HCT116 (cell line): ENCODE results near the gene TMEM30A. TPM values are rescaled to one million over a fixed set of nuclear protein-coding genes. Genes with fewer than 3 reads are reported as not detected.
A peak's percentile ranks its signal among the peaks of the same experiment; 100 is the strongest.

Experiments used
- ATAC-seq: fragments of 200-7000 bp; cut with Tn5 transposase; 2 replicates; pipeline ENCODE4 v1.9.1; 2020; ENCODE audit warnings: mild to moderate bottlenecking, moderate library complexity
- BruUV-seq: library from RNA; stranded (reverse); fragments of 400-500 nt; replicated peaks from 2 replicates; lab custom pipeline; 2021; lab: Mats Ljungman, UMichigan
- CTCF ChIA-PET: fragments of 300-600 bp; sonication (Branson Sonifier 250); formaldehyde crosslinking; loops from one replicate; lab custom pipeline; 2021; ENCODE audit warnings: antibody characterized with exemption; lab: Charles Lee
- POLR2A ChIA-PET: fragments of 300-600, 350-600 bp; sonication (Branson Sonifier 250); formaldehyde crosslinking; loops from one replicate; lab custom pipeline; 2021; ENCODE audit warnings: antibody characterized with exemption; lab: Charles Lee
- RAD21 ChIA-PET, 2 experiments: fragments of 300-600 bp; sonication (Branson Sonifier 250); formaldehyde crosslinking; loops; one replicate each; lab custom pipeline; 2023; ENCODE audit warnings: low total read pairs in 2 of 2; ENCODE audit not compliant: uncharacterized antibody in 2 of 2, unreplicated experiment in 2 of 2, low non-redundant PET in 1 of 2; lab: Charles Lee
- DNase-seq: peaks from one replicate; pipeline ENCODE4 v3.0.0-alpha.2; 2010; ENCODE audit warnings: low read depth, low spot score
- H2AFZ ChIP-seq: fragments of 200-600 bp; shearing (Covaris generic), sonication (generic); 2 replicates; pipeline ENCODE4 v1.6.1; 2017; ENCODE audit warnings: low read depth, mixed run types, mixed read lengths, antibody characterized with exemption, low read length; ENCODE audit not compliant: poor library complexity, severe bottlenecking
- H3K27ac ChIP-seq: 2 replicates; pipeline ENCODE4 v1.5.1; 2012; ENCODE audit warnings: low read depth, low read length
- H3K27me3 ChIP-seq: fragments of 200-600 bp; sonication (generic); 2 replicates; pipeline ENCODE4 v1.6.1; 2016; ENCODE audit warnings: mixed run types, low read length, mixed read lengths; ENCODE audit not compliant: insufficient read depth
- H3K36me3 ChIP-seq, 2 experiments: fragments of 200-500 bp in 1 of 2; fragments of 200-600 bp in 1 of 2; sonication (Bioruptor generic) in 1 of 2; sonication (generic) in 1 of 2; 2 replicates each; pipeline versions ENCODE4 v1.5.1 to v1.6.1; 2014 to 2016; ENCODE audit warnings: low read length in 2 of 2, inconsistent platforms in 1 of 2, mixed read lengths in 1 of 2, mixed run types in 1 of 2; ENCODE audit not compliant: insufficient read depth in 2 of 2, control insufficient read depth in 1 of 2
- H3K4me1 ChIP-seq, 2 experiments: fragments of 200-600 bp in 1 of 2; sonication (generic) in 1 of 2; 2 replicates each; pipeline versions ENCODE4 v1.5.1 to v1.6.1; 2012 to 2017; ENCODE audit warnings: low read length in 2 of 2, inconsistent platforms in 1 of 2, mild to moderate bottlenecking in 1 of 2, mixed read lengths in 1 of 2, mixed run types in 1 of 2, moderate library complexity in 1 of 2; ENCODE audit not compliant: insufficient read depth in 2 of 2, control insufficient read depth in 1 of 2
- H3K4me2 ChIP-seq: fragments of 200-600 bp; sonication (generic); 2 replicates; pipeline ENCODE4 v1.6.1; 2017; ENCODE audit warnings: mixed run types, low read length, mixed read lengths
- H3K4me3 ChIP-seq, 2 experiments: fragments of 200-600 bp in 1 of 2; sonication (generic) in 1 of 2; replicated peaks in 1 of 2; 2 replicates each; pipeline ENCODE4 v1.5.1; 2011 to 2016; ENCODE audit warnings: low read length in 2 of 2, control low read depth in 1 of 2, low read depth in 1 of 2, mild to moderate bottlenecking in 1 of 2, mixed read lengths in 1 of 2, mixed run types in 1 of 2
- H3K79me2 ChIP-seq: fragments of 200-600 bp; sonication (generic); 2 replicates; pipeline ENCODE4 v1.6.1; 2017; ENCODE audit warnings: mild to moderate bottlenecking, mixed run types, low read length, moderate library complexity, mixed read lengths; ENCODE audit not compliant: insufficient read depth
- H3K9ac ChIP-seq: fragments of 200-600 bp; sonication (generic); 2 replicates; pipeline ENCODE4 v1.6.1; 2016; ENCODE audit warnings: low read length, mixed read lengths
- H3K9me2 ChIP-seq: fragments of 200-600 bp; sonication (generic), shearing (Covaris generic); 2 replicates; pipeline ENCODE4 v1.6.1; 2017; ENCODE audit warnings: mixed run types, mild to moderate bottlenecking, moderate library complexity; ENCODE audit not compliant: insufficient read depth
- H3K9me3 ChIP-seq, 2 experiments: fragments of 200-500 bp in 1 of 2; fragments of 200-600 bp in 1 of 2; sonication (Bioruptor generic) in 1 of 2; sonication (generic) in 1 of 2; 2 replicates each; pipeline ENCODE4 v1.6.1; 2014 to 2017; ENCODE audit warnings: low read length in 2 of 2, mixed read lengths in 2 of 2, inconsistent platforms in 1 of 2, low read depth in 1 of 2, mild to moderate bottlenecking in 1 of 2, mixed run types in 1 of 2, moderate library complexity in 1 of 2; ENCODE audit not compliant: control insufficient read depth in 1 of 2, insufficient read depth in 1 of 2
- H4K20me1 ChIP-seq: fragments of 200-600 bp; sonication (generic), shearing (Covaris generic); 2 replicates; pipeline ENCODE4 v1.6.1; 2017; ENCODE audit warnings: mixed run types, mild to moderate bottlenecking, moderate library complexity; ENCODE audit not compliant: insufficient read depth
- CEBPB ChIP-seq: IDR thresholded peaks from 2 replicates; pipeline ENCODE4 v1.6.1; 2012; ENCODE audit warnings: low read depth
- EZH2phosphoT487 ChIP-seq: fragments of 200-600 bp; IDR thresholded peaks from 2 replicates; pipeline ENCODE4 v1.6.1; 2018; ENCODE audit warnings: antibody characterized with exemption, borderline replicate concordance
- RAD21 ChIP-seq: IDR thresholded peaks from 2 replicates; pipeline ENCODE4 v1.6.1; 2012; ENCODE audit warnings: low read depth, mild to moderate bottlenecking
- YY1 ChIP-seq: IDR thresholded peaks from 2 replicates; pipeline ENCODE4 v1.6.1; 2011; ENCODE audit warnings: low read length, low read depth, moderate library complexity, mild to moderate bottlenecking; ENCODE audit not compliant: insufficient replicate concordance; ENCODE audit errors: extremely low read depth
- ZFX ChIP-seq: fragments of 450-650 bp; IDR thresholded peaks from 2 replicates; pipeline ENCODE4 v1.6.1; 2017
- intact Hi-C: fragments of 100-400 bp; cut with micrococcal nuclease; formaldehyde crosslinking; loops from 2 replicates; pipeline ENCODE4 v1.10.0; 2022
- total RNA-seq: library from RNA; stranded (reverse); gene quantifications from one replicate; pipeline ENCODE4 v1.2.1, GENCODE V29; 2021; ENCODE audit not compliant: unreplicated experiment
- TF ChIP-seq, protein P1 (sequence below), 3 experiments: fragments of 200-600 bp in 1 of 3; sonication (generic) in 1 of 3; IDR thresholded peaks in 2 of 3; conservative IDR thresholded peaks in 1 of 3; 2 replicates each; pipeline ENCODE4 v1.5.1; 2012 to 2017; ENCODE audit warnings: low read depth in 2 of 3, low read length in 2 of 3, antibody characterized with exemption in 1 of 3, borderline replicate concordance in 1 of 3, control low read depth in 1 of 3, mild to moderate bottlenecking in 1 of 3, mixed read lengths in 1 of 3, mixed run types in 1 of 3, moderate library complexity in 1 of 3; ENCODE audit not compliant: insufficient read depth in 1 of 3

The TMEM30A gene
- total RNA-seq, 1 experiment from 2014 or later = 73.4 TPM

DNA sequence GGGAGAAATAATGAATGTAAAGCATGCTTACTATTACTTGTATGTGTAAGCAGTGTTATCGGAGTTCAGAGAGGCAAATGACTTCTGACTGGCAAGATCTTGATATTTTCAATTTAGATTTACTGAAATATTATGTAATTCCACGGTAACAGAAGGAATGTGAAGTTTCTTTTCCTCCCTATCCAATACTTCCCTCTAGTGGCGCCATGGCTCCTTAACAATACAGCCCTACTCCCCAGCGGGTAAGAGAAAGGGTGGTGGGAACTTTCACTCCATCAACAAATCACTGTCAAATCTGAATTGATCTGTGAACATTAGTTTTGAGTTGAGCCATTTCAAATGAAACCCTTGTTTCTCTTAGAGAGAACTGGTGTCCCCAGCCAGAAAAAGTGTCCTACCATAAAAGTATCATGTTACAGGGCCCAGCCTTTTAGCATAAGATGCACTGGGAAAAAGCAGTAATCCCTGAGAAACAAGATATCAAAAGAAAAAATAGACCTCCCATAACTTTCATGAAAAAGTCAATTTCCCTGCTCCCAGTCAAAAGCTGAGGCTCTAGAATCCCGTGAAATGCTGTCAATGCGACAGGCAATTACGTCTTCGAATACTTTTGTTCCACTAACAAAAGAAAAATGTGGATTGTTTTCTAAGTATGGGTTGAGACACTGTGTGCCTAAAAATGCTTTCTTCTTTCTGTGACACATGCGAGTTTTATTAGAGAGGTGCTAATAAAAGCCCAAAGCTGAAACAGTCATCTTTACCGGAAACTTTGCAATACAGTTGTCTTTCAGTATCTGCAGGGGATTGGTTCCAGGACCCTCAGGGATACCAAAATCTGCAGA, 53.9 kb downstream of the TMEM30A start:
- peak; percentile 44 for DNase-seq
- intact Hi-C loops = no loop called here
- CTCF ChIA-PET = interaction anchor here (1.0 to 1.3 kb wide), 3 partner anchors 20 to 1492 kb away, joined by 3 to 5 read pairs (median 4); no protein-coding TSS in a partner anchor

More for the DNA sequence above, 53.9 kb downstream of the TMEM30A start:
- H3K9ac ChIP-seq = no peak overlapping the region
- RAD21 ChIA-PET = no interaction called here
- no peaks in the 10 kb centered on the region for H3K27me3 ChIP-seq
- ATAC-seq = peak; percentile 91
- H3K4me2 ChIP-seq = peak overlapping the region; percentile 34
- POLR2A ChIA-PET = no interaction called here
- no peaks in the 10 kb centered on the region for H4K20me1 ChIP-seq
- no peaks in the 10 kb centered on the region for H3K79me2 ChIP-seq
- H3K36me3 ChIP-seq = no peaks in the 10 kb centered on the region
- no peak overlapping the region for H3K27ac ChIP-seq
- H2AFZ ChIP-seq = no peak overlapping the region
- no peak overlapping the region for H3K4me3 ChIP-seq
- H3K4me1 ChIP-seq = peaks cover 4 to 14% of the 10 kb centered on the region in 2 experiments; a peak in 2 of 4 replicates
- TF ChIP-seq CEBPB = peak; percentile 45; the same call in 1 of the 2 replicates
- peak; percentile 82 for TF ChIP-seq RAD21
- no peak for TF ChIP-seq ZFX
- TF ChIP-seq EZH2phosphoT487 = no peak
- TF ChIP-seq YY1 = no peak
- TF ChIP-seq, protein P1, sequence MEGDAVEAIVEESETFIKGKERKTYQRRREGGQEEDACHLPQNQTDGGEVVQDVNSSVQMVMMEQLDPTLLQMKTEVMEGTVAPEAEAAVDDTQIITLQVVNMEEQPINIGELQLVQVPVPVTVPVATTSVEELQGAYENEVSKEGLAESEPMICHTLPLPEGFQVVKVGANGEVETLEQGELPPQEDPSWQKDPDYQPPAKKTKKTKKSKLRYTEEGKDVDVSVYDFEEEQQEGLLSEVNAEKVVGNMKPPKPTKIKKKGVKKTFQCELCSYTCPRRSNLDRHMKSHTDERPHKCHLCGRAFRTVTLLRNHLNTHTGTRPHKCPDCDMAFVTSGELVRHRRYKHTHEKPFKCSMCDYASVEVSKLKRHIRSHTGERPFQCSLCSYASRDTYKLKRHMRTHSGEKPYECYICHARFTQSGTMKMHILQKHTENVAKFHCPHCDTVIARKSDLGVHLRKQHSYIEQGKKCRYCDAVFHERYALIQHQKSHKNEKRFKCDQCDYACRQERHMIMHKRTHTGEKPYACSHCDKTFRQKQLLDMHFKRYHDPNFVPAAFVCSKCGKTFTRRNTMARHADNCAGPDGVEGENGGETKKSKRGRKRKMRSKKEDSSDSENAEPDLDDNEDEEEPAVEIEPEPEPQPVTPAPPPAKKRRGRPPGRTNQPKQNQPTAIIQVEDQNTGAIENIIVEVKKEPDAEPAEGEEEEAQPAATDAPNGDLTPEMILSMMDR (IDR thresholded peaks at IDR 0.05 in 2 of 3, conservative IDR thresholded peaks at IDR 0.05 in 1 of 3; ENCODE audit: borderline replicate concordance in 1 of 3, insufficient read depth in 1 of 3, low read depth in 2 of 3, low read length in 2 of 3) = peak; percentile 62 to 82 (median 81); a peak in 5 of 6 replicates
- no TSS peak for BruUV-seq
- no peaks in the 10 kb centered on the region for H3K9me3 ChIP-seq
- H3K9me2 ChIP-seq = no peaks in the 10 kb centered on the region
